TTC549 (cell line): ENCODE results near the gene AFTPH.
"Not testable (repeated sequence)": the region's sequence is repeated elsewhere in the genome, so short reads cannot be mapped to it uniquely, and the experiment has no call there.

Experiments
- FAIRE-seq: peaks from 2 replicates; lab custom pipeline; 2012; peaks lifted over from hg19 to GRCh38; lab: Jason Lieb, UNC

AFTPH gene

GRCh38 chr2:64500549-64500948 is 23.6 kb upstream of the AFTPH start:
- FAIRE-seq = no peak

- no peak for FAIRE-seq
These were observed 22.2 kb upstream of the AFTPH start for GRCh38 chr2:64501946-64502345.

DNA sequence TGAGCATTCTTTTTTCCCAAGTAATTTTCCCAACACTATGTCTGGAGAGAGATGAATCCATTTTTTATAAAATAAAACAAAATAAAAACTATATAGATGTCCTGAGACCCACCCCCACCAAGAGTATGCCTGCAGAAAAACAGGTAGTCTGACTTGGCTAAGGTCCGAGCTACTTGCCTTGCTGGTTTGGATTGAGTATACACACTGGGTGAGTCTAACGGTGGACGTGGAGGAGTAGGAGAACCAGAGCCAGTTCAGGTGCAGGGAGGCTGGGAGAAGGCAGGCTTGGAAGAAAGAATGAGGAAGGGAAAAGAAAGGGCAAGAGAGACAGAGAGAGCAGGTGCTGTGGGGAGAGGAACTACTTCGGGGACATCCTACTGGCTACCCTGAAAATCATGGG is 21.3 kb upstream of the AFTPH start:
- FAIRE-seq = no peak

DNA sequence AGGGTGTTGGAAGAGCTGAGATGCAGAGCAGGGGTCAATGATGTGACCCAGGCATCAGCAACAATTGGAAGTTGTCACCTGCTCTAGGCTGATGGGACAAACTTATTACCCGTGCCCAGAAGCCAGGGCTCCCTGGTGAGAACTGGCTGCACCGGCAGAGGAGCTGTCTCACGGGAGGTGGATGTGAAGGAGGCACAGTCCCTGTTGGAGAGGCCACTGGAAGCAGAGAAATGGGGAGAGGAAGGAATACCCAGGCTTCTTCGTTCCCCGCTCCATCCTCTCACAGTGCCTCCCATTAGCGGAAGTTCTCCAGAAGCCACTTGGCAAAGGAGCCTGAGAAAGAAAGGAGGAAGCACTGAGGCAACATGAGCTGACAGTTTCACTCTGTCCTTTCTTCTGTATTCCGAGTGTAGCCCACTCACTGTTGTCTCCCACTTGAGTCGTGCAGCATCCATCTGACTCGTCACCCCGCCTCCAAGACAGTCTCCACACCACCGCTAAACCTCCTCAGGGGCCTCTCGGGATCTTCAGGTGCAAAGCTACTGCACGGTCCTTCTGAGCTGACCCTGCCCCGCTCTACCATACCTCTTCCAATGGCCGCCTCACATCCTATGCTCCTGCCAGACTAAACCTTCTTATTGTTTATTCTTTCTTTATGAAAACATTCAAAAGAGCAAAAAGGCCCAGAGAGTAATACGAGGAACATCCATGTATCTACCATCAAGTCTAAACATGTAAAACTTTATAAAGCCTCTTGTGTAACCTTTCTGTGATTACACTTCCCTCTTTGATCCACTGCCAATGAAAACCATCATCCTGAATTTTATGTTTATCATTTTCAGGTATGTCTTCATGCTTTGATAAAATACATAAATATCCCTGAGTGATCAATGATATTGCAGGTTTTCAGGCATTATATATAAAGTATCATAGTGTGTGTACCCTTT is 19.1 kb upstream of the AFTPH start:
- no peak for FAIRE-seq

GRCh38 chr2:64506686-64507085 is 17.4 kb upstream of the AFTPH start:
- no peak for FAIRE-seq

GRCh38 chr2:64514008-64514407 is 10.1 kb upstream of the AFTPH start:
- no peak for FAIRE-seq

- no peak for FAIRE-seq
These were observed 9.0 kb upstream of the AFTPH start for GRCh38 chr2:64515086-64515485.

DNA sequence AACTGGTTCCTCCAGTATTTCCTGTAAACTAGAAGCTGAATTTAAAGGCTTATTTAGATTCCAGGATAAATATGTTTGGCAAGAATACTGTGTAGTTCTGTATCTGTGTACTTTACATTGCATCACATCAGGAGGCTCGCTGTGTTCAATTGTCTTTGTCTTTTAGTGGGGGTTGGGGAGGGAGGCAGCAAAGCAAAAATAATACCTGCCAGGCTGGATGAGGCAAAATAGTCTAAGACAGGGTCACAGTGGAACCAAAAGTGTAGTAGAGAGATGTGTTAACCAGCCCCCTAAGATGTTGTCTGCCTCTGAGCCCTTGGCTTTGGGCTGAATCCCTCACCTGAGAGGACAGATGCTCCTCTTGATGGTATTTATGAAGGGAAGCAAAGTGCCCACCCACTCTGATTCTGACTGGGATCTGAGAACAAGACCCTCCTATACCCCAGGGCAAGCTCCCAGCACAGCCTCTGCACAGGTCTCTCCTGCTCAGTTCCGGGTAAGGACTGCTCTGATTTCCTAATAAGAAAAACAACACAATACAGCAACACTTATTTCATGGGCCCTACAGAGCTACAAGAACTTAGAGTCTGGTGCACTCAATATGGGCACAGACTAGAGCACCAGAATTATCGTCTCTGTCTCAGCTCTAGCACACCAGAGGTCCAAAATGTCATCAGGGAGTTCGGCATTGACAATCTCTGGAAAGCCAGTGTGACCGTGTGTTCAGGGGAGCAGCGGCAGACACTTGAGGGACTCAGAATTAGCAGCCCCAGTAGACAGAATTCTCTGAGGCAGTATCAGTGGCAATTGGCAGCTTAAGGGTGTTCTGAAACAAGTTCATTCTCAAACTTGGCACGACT is 7.2 kb upstream of the AFTPH start:
- no peak for FAIRE-seq

DNA sequence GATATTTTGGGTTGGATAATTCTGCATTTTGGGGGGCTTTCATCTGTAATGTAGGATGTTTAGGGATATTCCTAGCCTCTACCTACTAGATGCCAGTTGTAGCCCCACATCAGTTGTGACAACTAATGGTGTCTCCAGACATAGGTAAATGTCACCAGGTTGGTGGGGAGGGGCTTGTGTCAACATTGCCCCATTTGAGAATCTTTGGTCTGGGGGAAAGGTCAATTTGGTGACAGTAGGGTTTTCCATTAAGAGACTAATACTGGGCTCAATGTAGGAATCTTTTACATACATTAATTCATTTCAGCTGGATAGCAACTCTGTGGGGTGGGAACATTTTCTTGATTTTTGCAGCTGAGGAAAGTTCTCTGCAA is 6.6 kb upstream of the AFTPH start:
- FAIRE-seq = no peak

GRCh38 chr2:64522843-64523428 is 1.2 kb upstream of the AFTPH start:
- peak; percentile 94 for FAIRE-seq

- FAIRE-seq = no peak
These were observed 632 bp downstream of the AFTPH start for GRCh38 chr2:64524604-64525316.

GRCh38 chr2:64525317-64525613 is 1.1 kb downstream of the AFTPH start:
- no peak for FAIRE-seq

- FAIRE-seq = no peak
These were observed 1.9 kb downstream of the AFTPH start for GRCh38 chr2:64526034-64526433.

- not testable (repeated sequence) for FAIRE-seq
These were observed 6.8 kb downstream of the AFTPH start for GRCh38 chr2:64530946-64531345.

- no peak for FAIRE-seq
These were observed 7.9 kb downstream of the AFTPH start for GRCh38 chr2:64532030-64532429.

- FAIRE-seq = peak; percentile 3
These were observed 9.8 kb downstream of the AFTPH start for GRCh38 chr2:64533882-64534281.

- FAIRE-seq = no peak
These were observed 10.2 kb downstream of the AFTPH start for GRCh38 chr2:64534363-64534762.

GRCh38 chr2:64535024-64535423 is 10.9 kb downstream of the AFTPH start:
- FAIRE-seq = peak; percentile 22

DNA sequence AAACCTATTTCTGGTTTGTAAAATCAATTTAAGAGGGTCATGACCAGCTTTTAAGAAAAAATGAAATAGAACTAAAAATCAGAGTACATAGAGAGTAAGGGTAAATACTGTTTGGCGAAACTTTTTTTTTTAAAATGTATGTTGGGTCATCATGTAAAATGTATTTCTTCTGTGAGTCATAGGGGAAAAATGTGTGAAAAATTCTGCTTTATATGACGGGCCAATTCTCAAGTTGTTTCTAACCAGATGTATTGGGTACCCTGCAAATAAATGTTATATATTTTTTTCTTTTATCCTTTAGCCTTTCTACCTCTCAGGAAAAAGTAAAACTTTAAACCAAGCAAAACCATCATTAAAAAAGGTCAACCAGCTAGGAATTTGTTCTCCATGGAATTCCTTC is 13.9 kb downstream of the AFTPH start:
- no peak for FAIRE-seq

GRCh38 chr2:64538764-64539433 is 14.8 kb downstream of the AFTPH start:
- FAIRE-seq = no peak

DNA sequence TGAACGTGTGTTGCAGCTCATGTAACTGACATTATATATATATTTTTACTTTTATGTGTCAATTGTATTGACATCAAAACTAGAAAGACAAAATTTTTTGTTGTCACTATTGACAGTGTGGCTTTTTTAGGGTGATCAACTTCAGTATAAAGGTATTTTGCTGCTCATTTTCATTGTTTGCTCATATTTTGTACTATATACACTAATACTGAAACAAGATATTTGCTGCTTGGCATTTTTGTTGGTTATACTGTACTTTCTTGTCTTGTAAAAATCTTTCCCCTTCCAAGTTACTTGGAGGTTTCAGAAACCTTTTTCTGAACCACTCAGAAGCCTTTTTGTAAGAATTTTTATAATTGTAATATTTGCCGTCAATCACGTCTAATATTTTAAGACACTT is 16.5 kb downstream of the AFTPH start:
- FAIRE-seq = no peak

GRCh38 chr2:64541547-64541946 is 17.4 kb downstream of the AFTPH start:
- FAIRE-seq = no peak
